ENCODE data around the gene MTFR2. TPM values are rescaled to one million over a fixed set of nuclear protein-coding genes. Genes with fewer than 3 reads are reported as not detected.

The MTFR2 gene
- total RNA-seq, 6 donors from 2014 or later = 1.0 to 9.4 (median 1.3) TPM; not detected in 1

- TF ChIP-seq POLR2AphosphoS5 (IDR thresholded peaks at IDR 0.05) = no peak
- no peak for TF ChIP-seq POLR2A (IDR thresholded peaks at IDR 0.05)
- no peak for TF ChIP-seq EP300 (IDR thresholded peaks at IDR 0.05)
- TF ChIP-seq, protein P1, sequence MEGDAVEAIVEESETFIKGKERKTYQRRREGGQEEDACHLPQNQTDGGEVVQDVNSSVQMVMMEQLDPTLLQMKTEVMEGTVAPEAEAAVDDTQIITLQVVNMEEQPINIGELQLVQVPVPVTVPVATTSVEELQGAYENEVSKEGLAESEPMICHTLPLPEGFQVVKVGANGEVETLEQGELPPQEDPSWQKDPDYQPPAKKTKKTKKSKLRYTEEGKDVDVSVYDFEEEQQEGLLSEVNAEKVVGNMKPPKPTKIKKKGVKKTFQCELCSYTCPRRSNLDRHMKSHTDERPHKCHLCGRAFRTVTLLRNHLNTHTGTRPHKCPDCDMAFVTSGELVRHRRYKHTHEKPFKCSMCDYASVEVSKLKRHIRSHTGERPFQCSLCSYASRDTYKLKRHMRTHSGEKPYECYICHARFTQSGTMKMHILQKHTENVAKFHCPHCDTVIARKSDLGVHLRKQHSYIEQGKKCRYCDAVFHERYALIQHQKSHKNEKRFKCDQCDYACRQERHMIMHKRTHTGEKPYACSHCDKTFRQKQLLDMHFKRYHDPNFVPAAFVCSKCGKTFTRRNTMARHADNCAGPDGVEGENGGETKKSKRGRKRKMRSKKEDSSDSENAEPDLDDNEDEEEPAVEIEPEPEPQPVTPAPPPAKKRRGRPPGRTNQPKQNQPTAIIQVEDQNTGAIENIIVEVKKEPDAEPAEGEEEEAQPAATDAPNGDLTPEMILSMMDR (IDR thresholded peaks at IDR 0.05) = no peak
- Histone ChIP-seq H3K4me1 (no peaks in the 10 kb centered on the region), H3K4me3 (no peak overlapping the region), H3K36me3 (no peaks in the 10 kb centered on the region), H3K27me3 (no peaks in the 10 kb centered on the region), H3K9me3 (no peaks in the 10 kb centered on the region), H3K27ac (no peak overlapping the region)
- no peak for DNase-seq
- WGBS, 2 donors = 94 to 100% methylated on average over 1 of the region's 1 CpG
- ATAC-seq (ENCODE audit: low FRiP score in 2 of 2) = no peak
These were observed 17.4 kb downstream of the MTFR2 start for GRCh38 chr6:136232701-136233100.

DNA sequence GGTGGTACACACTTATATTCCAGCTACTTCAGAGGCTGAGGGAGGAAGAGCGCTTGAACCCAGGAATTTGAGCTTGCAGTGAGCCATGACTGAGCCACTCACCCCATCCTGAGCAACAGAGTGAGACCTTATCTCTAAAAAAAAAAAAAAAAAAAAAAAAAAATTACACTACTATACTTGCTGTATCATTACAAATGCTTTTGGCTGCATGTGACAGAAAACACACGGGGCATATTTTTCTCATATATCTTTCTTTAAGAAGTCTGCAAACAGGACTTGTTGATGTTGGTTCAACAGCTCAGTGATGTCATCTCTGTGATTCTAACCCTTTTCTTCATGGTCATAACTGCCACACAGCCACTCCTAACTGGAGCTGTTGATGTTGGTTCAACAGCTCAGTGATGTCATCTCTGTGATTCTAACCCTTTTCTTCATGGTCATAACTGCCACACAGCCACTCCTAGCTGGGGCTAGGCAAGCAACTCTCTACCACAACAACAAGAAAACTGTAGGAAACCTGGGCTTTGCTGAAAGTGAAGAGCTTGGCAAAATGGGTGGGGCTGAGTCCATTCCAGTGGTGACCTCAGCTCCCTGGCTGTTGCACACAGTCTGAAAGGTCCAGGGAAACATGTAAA, 19.8 kb downstream of the MTFR2 start:
- ATAC-seq (ENCODE audit: low FRiP score in 2 of 2) = peak in 1 of 2 donors; percentile 52
- no peaks in the 10 kb centered on the region for H3K27me3 ChIP-seq
- H3K36me3 ChIP-seq = no peaks in the 10 kb centered on the region
- TF ChIP-seq POLR2A (IDR thresholded peaks at IDR 0.05) = no peak
- H3K4me1 ChIP-seq = peaks cover 3 to 14% (median 4%) of the 10 kb centered on the region in 4 donors
- no peak overlapping the region for H3K27ac ChIP-seq
- H3K9me3 ChIP-seq = no peaks in the 10 kb centered on the region
- no peak for DNase-seq
- 80 to 87% methylated on average over 2 of the region's 2 CpGs for WGBS, 2 donors
- H3K4me3 ChIP-seq = no peak overlapping the region

GRCh38 chr6:136228814-136229213, 21.3 kb downstream of the MTFR2 start:
- ATAC-seq (ENCODE audit: low FRiP score in 2 of 2) = no peak
- WGBS, 2 donors = 73 to 84% methylated on average over 2 of the region's 2 CpGs
- no peak for TF ChIP-seq POLR2A (IDR thresholded peaks at IDR 0.05)
- TF ChIP-seq, protein P1 (IDR thresholded peaks at IDR 0.05) = no peak
- no peak for TF ChIP-seq EP300 (IDR thresholded peaks at IDR 0.05)
- TF ChIP-seq POLR2AphosphoS5 (IDR thresholded peaks at IDR 0.05) = no peak

DNA sequence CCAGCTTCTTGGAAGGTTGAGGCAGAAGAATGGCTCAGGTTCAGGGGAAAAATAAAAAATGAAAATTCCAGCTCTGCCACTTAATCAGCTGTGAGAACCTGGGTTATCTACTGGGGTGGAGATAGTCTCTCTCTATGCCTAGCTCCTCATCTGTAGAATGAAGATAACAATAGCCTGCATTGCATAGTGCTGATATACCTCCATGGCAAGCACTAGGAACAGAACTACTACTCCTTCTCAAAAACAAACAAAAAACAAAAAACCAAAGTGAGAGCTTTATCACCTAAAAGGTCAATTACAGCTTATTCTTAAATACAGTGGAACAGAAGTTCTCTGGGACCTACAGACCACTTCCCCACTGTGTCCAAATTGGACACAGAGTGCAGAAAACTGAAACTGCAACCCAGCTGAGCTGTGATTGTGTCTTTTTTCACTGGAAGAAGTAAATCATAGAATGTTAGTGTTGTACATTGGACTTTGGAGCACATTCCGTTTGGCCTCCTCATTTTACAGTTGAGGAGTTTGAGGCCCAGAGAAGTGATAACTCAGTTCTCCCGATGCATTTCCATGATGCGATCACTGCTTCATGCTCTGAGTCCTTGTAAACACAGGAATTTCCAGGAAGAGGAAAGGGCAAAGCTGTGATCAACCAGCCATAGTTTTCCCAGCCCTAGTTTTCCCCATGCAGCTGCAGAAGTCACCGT, 23.3 kb downstream of the MTFR2 start:
- no peak for TF ChIP-seq POLR2AphosphoS5 (IDR thresholded peaks at IDR 0.05)
- TF ChIP-seq, protein P1 (IDR thresholded peaks at IDR 0.05) = no peak
- TF ChIP-seq POLR2A (IDR thresholded peaks at IDR 0.05) = no peak
- TF ChIP-seq EP300 (IDR thresholded peaks at IDR 0.05) = no peak
- peak in 1 of 2 donors; percentile 42 for ATAC-seq (ENCODE audit: low FRiP score in 2 of 2)
- Histone ChIP-seq H3K27ac (no peak overlapping the region), H3K27me3 (no peaks in the 10 kb centered on the region), H3K9me3 (no peaks in the 10 kb centered on the region), H3K36me3 (no peaks in the 10 kb centered on the region), H3K4me1 (peaks cover 3 to 14% (median 4%) of the 10 kb centered on the region in 4 donors), H3K4me3 (peak overlapping the region in 2 of 4 donors; percentile 19 to 36)
- 80 to 82% methylated on average over 4 of the region's 4 CpGs for WGBS, 2 donors
- DNase-seq = no peak

More at GRCh38 chr6:136228814-136229213, 21.3 kb downstream of the MTFR2 start:
- Histone ChIP-seq H3K9me3 (no peaks in the 10 kb centered on the region), H3K4me1 (peaks cover 3 to 14% (median 4%) of the 10 kb centered on the region in 4 donors), H3K27ac (no peak overlapping the region), H3K36me3 (no peaks in the 10 kb centered on the region), H3K27me3 (no peaks in the 10 kb centered on the region), H3K4me3 (no peak overlapping the region)
- DNase-seq = no peak

GRCh38 chr6:136226027-136226673, 24.0 kb downstream of the MTFR2 start:
- Histone ChIP-seq H3K9me3 (no peaks in the 10 kb centered on the region), H3K27ac (no peak overlapping the region), H3K36me3 (no peaks in the 10 kb centered on the region), H3K4me3 (peak overlapping the region in 2 of 4 donors; percentile 19 to 36), H3K27me3 (no peaks in the 10 kb centered on the region), H3K4me1 (peaks cover 3 to 14% (median 4%) of the 10 kb centered on the region in 4 donors)
- peak; percentile 88 to 93 for ATAC-seq (ENCODE audit: low FRiP score in 2 of 2)
- TF ChIP-seq, protein P1 (IDR thresholded peaks at IDR 0.05) = peak; percentile 85 to 100 (median 95)
- no peak for TF ChIP-seq EP300 (IDR thresholded peaks at IDR 0.05)
- no peak for TF ChIP-seq POLR2AphosphoS5 (IDR thresholded peaks at IDR 0.05)
- TF ChIP-seq POLR2A (IDR thresholded peaks at IDR 0.05) = no peak
- DNase-seq = peak in 1 of 2 donors; percentile 76
- 17 to 18% methylated on average over 12 of the region's 12 CpGs for WGBS, 2 donors
